Measurements from ENCODE around the gene KREMEN1.

DNA sequence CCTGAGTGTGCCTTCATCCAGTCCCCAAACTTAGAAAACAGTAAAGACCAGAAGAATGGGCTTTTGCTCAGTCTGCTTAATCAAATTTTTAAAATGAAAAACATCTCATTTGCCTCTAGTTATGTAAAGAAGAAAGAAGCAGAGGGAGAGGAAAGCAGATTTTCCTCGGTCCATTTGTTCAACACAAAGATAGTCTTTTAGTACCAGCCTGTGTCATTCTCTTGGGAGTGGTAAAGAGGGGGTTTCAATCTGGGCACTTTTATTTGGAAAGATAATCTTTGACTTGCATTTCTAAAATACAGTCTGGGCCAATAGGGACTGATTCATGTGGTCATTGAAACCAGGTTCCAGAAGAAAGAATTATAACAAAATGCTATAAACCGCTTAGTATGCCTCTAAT, 29.5 kb downstream of the KREMEN1 start:
- TF ChIP-seq POLR2A (IDR thresholded peaks at IDR 0.05; ENCODE audit: extremely low read depth, insufficient read length) = no peak
- TF ChIP-seq CTCF (IDR thresholded peaks at IDR 0.05; ENCODE audit: low read depth, low read length) = no peak
- TF ChIP-seq, protein P1, sequence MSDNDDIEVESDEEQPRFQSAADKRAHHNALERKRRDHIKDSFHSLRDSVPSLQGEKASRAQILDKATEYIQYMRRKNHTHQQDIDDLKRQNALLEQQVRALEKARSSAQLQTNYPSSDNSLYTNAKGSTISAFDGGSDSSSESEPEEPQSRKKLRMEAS (IDR thresholded peaks at IDR 0.05; ENCODE audit: low read depth, low read length) = no peak

Measured in NB4 (cell line).